PC-9 (cell line): ENCODE measurements around the gene TCEAL1.

ENCODE experiments used
- EZH2 ChIP-seq: fragments of 200-600 bp; sonication (generic); IDR thresholded peaks from 2 replicates; pipeline ENCODE4 v1.8.0; 2017; ENCODE audit warnings: antibody characterized with exemption, low read depth
- TF ChIP-seq, protein P1 (sequence below): fragments of 200-600 bp; sonication (generic); conservative IDR thresholded peaks from 2 replicates; pipeline ENCODE4 v1.6.1; 2017; ENCODE audit warnings: mixed run types, antibody characterized with exemption, mild to moderate bottlenecking, moderate library complexity

DNA sequence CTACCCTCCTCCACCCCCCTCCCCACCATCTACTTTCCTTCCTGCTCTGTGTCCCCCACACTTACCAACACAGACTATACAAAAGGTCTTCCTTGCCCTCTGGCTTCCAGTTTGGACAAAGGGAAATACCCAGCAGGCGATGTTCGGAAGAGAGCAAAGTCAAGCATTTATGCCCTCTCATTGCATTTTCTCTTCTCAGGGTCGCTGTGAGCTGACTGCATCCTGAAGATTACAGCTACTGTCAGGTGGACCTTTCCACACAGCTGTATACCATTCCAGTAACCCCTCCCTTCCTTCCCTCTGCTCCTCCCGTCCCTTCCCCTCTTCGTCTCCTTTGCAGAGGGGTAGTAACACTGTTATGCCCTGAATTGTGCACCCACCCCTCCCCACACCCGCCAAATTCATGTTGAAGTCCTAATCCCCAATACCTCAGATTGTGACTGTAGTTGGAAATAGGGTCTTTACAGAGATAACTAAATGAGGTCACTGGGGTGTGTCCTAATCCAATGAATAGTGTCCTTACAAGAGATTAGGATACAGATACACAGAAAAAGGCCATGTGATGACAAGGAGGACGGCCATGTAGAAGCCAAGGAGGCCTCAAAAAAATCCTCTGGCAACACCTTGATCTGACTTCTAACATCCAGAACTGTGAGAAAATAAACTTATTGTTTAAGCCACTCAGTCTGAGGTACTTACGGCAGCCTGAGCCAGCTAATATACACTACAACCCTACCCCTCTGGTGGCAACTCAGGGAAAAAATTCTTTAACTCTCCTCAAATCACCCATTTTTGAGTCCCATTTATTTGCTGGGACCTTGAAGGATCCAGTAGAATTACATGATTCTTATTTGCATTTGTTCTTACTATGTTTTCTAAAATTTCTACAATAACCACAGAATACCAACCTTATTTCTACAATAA, 46.0 kb downstream of the TCEAL1 start:
- no peak for TF ChIP-seq EZH2
- TF ChIP-seq, protein P1, sequence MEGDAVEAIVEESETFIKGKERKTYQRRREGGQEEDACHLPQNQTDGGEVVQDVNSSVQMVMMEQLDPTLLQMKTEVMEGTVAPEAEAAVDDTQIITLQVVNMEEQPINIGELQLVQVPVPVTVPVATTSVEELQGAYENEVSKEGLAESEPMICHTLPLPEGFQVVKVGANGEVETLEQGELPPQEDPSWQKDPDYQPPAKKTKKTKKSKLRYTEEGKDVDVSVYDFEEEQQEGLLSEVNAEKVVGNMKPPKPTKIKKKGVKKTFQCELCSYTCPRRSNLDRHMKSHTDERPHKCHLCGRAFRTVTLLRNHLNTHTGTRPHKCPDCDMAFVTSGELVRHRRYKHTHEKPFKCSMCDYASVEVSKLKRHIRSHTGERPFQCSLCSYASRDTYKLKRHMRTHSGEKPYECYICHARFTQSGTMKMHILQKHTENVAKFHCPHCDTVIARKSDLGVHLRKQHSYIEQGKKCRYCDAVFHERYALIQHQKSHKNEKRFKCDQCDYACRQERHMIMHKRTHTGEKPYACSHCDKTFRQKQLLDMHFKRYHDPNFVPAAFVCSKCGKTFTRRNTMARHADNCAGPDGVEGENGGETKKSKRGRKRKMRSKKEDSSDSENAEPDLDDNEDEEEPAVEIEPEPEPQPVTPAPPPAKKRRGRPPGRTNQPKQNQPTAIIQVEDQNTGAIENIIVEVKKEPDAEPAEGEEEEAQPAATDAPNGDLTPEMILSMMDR = no peak
